ENCODE data around the gene PDE11A.

Gene PDE11A

DNA sequence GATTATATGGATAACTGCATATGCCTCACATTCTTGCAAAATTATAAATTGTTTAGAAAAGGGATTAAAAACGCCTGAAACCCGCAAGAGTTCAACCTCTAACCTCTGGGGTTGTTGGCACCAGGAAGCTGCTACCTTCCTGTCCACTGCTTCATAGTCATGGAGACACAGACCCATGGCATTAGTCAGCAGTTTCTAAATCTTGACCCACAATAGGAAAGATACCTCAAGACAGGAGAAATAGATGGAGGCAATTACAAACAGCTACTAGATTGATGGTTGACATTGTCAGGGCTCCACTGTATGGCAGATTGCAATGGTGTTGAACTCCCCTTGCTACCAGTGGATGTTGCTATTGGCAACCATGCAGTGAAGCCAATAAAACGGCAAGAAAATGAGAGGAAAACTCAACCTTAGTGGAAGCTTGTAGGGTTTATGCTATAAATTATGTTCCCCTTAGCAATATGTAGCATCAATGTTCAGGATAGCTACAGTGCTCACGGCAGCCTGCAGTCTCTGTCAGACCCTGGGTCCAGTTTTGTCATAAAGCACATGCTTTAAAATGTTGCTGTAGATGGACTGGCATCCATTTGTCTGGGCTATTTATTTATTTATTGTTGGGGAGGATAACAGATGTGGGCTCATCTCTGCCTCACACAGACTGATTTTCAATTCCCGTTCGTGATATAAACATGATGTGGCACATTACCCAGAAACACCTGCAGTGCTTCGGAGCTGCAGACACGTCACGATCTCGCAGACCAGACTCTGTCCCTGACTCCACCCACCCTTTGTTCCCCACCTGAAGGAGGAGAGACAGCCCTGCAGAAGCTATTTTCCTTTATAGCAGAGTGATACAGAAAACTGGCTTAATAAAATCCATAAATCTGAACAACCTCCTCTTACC lies 446.6 kb downstream of the PDE11A start:
- H3K27ac Mint-ChIP-seq, result no peak overlapping the region
- H3K36me3 Mint-ChIP-seq (ENCODE audit: low read depth), result no peaks in the 10 kb centered on the region
- no peaks in the 10 kb centered on the region for H3K9me3 Mint-ChIP-seq
- H3K27me3 Mint-ChIP-seq, result peaks cover 7% of the 10 kb centered on the region
- ATAC-seq, result no peak
- no peaks in the 10 kb centered on the region for H3K4me1 Mint-ChIP-seq
- no peak for DNase-seq
- H3K4me3 Mint-ChIP-seq, result no peak overlapping the region

DNA sequence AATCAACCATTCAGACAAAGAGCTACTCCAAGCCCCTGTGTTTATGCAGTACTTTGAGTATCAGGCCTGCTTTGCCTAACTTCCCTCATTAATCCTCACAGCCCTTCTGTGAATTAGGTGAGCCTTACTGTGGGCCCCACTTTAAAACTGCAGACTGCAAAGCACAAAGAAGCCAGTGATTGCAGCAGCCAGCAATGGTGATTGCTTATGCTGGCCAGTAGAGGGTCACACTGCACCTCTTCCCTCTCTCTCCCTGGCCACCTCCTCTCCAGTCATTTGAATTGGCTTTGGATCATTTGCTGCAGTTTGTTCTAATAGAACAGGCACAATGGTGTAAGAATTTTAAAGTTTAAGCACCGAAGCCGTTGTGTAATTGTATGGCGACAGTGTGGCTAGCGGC lies 450.1 kb downstream of the PDE11A start:
- DNase-seq, result no peak
- H3K27ac Mint-ChIP-seq, result no peak overlapping the region
- H3K4me3 Mint-ChIP-seq, result no peak overlapping the region
- peaks cover 8% of the 10 kb centered on the region for H3K4me1 Mint-ChIP-seq
- H3K9me3 Mint-ChIP-seq, result no peaks in the 10 kb centered on the region
- peaks cover 7% of the 10 kb centered on the region for H3K27me3 Mint-ChIP-seq
- no peak for ATAC-seq
- peaks cover 4% of the 10 kb centered on the region for H3K36me3 Mint-ChIP-seq (ENCODE audit: low read depth)

DNA sequence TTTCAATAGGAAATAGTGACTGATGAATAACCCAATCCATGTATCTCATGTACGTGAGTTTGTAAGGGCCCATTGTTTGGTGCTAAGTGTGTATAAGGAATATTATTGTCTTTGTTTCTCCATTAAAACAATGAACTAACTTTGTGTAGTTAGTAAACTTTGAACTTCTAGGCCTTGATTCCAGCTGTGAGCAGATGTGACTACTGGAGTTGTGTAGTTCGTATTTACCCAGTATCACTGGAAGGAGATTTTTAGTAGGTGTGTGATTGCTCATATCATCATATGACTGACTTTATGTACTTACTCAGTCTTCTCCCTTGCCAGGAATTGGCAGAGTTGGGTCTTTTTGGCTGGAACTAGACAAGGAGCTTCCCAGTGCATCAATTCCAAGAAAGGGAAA lies 452.6 kb downstream of the PDE11A start:
- Mint-ChIP-seq H3K27me3 (peaks cover 4% of the 10 kb centered on the region), H3K9me3 (no peaks in the 10 kb centered on the region), H3K4me3 (no peak overlapping the region), H3K36me3 (ENCODE audit: low read depth) (peaks cover 4% of the 10 kb centered on the region), H3K4me1 (peaks cover 8% of the 10 kb centered on the region), H3K27ac (no peak overlapping the region)
- ATAC-seq, result no peak
- no peak for DNase-seq

DNA sequence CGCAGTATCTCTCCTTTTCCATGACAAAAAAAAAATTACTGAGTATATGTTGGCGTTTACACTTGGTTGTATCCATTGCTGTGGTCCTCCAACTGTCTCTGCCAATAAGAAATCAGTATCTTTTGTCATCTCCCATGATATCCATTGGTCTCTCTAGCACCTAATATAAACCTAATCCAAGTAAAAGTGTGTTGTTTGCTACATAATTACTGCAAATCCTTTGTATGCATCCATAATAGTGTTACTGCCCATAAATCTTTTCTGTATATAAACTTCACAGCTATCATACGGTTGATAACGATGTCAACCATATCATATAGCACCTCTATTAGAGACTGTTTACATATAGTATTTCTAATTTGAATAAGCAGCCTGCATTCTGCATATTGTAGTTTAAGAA lies 453.1 kb downstream of the PDE11A start:
- Mint-ChIP-seq H3K27me3 (peaks cover 4% of the 10 kb centered on the region), H3K9me3 (no peaks in the 10 kb centered on the region), H3K27ac (peak overlapping the region; percentile 43), H3K36me3 (ENCODE audit: low read depth) (peaks cover 4% of the 10 kb centered on the region), H3K4me3 (peak overlapping the region; percentile 93), H3K4me1 (peaks cover 8% of the 10 kb centered on the region)
- DNase-seq (no peak), ATAC-seq (no peak)

DNA sequence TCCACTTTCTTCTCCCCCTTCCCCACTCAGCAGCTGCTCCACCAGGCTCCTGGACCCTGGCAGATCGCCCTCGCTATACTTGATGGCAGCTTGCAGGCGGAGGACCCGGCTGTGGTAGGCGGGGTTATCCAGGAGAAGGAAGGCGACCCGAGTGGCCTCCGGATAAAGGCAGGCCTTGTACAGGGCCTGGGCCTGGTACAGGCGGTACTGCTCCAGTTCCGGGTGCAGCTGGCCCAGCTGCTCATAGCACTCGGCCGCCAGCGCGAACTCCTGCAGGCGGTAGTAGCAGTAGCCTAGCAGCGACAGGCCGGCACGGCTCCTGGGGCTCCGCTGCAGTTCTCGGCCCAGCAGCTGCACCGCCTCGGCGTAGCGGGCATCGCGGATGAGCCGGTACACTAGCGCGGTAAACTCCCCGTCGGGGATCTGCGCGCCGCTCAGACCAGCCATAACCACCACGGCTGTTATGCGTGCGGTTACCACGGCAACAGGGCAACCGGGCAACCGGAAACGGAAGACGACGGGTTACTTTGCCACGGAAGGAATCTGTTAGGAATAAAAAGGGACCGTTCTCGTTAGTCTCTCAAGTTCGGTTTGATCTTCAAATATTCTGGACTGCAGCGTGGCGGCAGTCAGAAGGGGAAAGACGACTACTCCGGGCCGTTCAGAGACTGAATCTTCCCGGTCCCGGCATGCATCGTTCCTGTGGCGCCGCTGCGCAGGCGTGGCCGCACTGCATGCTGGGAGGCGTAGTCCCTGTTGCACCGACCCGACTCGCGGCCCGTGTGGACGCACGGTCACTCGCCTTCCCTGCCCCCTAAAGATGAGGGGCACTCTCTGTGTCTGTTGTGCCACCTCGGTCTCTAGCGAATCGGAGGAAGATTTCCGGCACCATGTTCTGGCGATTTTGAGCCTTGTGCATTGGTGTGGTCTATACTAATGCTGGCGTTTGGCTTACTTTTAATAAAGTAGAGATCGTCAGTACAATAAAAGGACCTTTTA lies 454.0 kb downstream of the PDE11A start:
- H3K27ac Mint-ChIP-seq, result peak overlapping the region; percentile 100
- peak; percentile 95 for ATAC-seq

DNA sequence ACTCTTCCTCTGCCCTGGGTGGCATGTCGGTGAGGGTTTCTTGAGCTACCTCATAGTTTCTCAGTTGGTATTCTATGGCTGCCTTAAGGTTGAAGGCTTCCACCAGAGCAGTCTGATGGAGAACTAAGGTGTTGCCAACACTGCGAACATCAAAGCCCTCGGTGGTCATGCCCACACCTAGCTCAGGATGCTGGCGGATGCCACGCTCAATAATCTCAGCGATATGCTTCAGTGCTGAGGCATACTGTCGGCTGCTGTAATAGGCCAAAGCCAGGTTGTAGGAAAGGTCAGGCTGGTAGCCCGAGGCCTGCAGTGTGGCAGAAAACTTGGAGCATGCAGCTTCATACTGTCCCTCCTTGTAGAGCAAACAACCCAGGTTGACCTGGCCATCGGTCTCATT lies 454.7 kb downstream of the PDE11A start:
- H3K9me3 Mint-ChIP-seq, result no peaks in the 10 kb centered on the region
- ATAC-seq (no peak), DNase-seq (no peak)
- peaks cover 8% of the 10 kb centered on the region for H3K4me1 Mint-ChIP-seq
- peaks cover 4% of the 10 kb centered on the region for H3K36me3 Mint-ChIP-seq (ENCODE audit: low read depth)
- H3K27ac Mint-ChIP-seq, result peak overlapping the region; percentile 100
- H3K27me3 Mint-ChIP-seq, result peaks cover 4% of the 10 kb centered on the region
- H3K4me3 Mint-ChIP-seq, result peak overlapping the region; percentile 93

More for the DNA sequence above, 454.0 kb downstream of the PDE11A start:
- peak; percentile 89 for DNase-seq
- Mint-ChIP-seq H3K4me3 (peak overlapping the region; percentile 93), H3K36me3 (ENCODE audit: low read depth) (peaks cover 4% of the 10 kb centered on the region), H3K4me1 (peaks cover 8% of the 10 kb centered on the region), H3K27me3 (peaks cover 4% of the 10 kb centered on the region), H3K9me3 (no peaks in the 10 kb centered on the region)

DNA sequence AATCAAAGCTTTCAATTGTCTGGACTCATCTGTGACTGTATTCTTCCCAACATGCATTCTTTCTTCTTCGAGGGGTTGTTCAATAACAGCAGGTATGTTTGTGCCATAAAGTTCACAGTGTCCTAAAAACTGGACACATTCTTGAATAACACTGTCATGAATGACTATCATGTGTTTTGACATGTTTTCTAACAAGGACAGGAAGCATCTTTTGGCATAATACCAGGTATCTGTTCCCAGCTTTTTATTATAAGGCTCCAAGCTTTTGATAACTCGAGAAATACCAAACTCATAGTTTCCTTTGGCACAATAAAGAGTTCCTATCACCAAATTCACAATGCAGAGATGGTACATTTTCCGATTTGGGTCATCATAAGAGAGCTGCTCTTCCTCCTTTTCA lies 455.8 kb downstream of the PDE11A start:
- Mint-ChIP-seq H3K9me3 (no peaks in the 10 kb centered on the region), H3K4me3 (no peak overlapping the region), H3K4me1 (peaks cover 8% of the 10 kb centered on the region), H3K27me3 (peaks cover 2% of the 10 kb centered on the region), H3K27ac (no peak overlapping the region), H3K36me3 (ENCODE audit: low read depth) (peaks cover 4% of the 10 kb centered on the region)
- ATAC-seq (no peak), DNase-seq (no peak)

DNA sequence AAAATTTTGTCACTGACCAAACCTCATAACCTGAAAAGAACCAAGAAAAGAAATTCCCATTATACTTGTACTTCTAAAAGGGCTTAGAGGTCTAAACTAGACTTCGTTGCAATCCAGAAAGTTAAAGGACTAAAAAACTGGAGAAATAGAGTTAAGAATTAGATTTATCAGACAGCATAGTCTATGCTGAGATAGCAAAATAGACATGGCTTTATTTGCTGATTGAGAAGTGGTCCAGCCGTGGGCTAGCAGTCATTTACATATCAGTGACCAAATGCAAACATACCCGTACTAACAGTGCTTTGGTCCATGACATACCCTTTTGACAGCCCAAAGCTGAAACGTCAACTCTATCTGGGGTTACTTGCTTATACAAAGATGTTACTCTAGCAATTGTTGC lies 456.5 kb downstream of the PDE11A start:
- H3K4me3 Mint-ChIP-seq, result no peak overlapping the region
- peaks cover 4% of the 10 kb centered on the region for H3K36me3 Mint-ChIP-seq (ENCODE audit: low read depth)
- ATAC-seq, result no peak
- peaks cover 8% of the 10 kb centered on the region for H3K4me1 Mint-ChIP-seq
- DNase-seq, result no peak
- H3K27me3 Mint-ChIP-seq, result peaks cover 2% of the 10 kb centered on the region
- no peaks in the 10 kb centered on the region for H3K9me3 Mint-ChIP-seq
- H3K27ac Mint-ChIP-seq, result no peak overlapping the region

DNA sequence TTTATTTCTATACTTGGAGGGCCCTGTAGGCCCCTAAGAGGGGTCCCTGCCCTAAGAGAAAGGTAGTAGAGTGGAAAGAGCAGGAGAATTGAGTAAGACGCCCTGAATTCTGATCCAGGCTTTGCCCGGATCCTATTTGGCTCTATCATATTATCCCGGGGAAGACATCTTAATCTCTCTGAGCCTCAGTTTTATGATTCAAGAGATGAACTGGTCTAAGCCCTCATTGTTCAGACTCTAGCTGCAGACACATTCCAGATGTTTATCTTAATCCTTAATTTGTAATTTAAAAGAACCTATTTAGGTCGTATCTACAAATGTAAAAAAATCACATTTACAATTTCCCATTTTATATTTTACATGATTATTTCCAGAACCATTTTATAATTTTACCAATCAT lies 459.9 kb downstream of the PDE11A start:
- Mint-ChIP-seq H3K27me3 (no peaks in the 10 kb centered on the region), H3K4me3 (no peak overlapping the region), H3K9me3 (peaks cover 4% of the 10 kb centered on the region), H3K27ac (no peak overlapping the region), H3K36me3 (ENCODE audit: low read depth) (peaks cover 2% of the 10 kb centered on the region), H3K4me1 (no peaks in the 10 kb centered on the region)
- ATAC-seq, result no peak
- no peak for DNase-seq

DNA sequence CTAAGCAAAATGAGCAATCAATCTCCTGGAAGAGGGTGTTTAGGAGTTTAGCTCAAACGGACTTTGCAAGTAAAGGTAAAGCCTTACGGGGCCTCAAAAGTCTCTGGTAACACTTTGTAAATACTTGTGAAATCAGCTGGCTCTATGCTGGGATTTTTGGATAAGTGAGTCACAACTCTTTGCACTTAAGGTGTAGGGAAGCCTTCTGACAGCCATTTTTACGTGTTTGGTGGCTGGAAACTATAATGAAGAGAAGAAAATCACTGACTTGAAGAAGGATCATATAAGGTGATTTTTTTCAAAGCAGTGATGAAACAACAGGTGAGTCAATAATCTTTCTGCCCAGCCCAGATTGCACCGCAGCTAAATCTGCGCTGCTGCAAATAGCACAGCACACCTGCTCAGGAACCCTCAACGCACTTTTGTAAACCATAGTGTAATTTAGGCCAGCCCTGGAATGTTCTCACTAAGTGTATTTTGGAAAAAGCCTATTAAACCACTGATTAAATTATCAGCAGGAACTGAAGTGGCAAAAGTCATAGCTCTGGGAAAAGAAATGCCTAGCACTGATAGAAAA lies 461.2 kb downstream of the PDE11A start:
- Mint-ChIP-seq H3K27me3 (no peaks in the 10 kb centered on the region), H3K9me3 (peaks cover 4% of the 10 kb centered on the region), H3K4me3 (no peak overlapping the region), H3K27ac (no peak overlapping the region), H3K4me1 (no peaks in the 10 kb centered on the region), H3K36me3 (ENCODE audit: low read depth) (peaks cover 2% of the 10 kb centered on the region)
- DNase-seq (no peak), ATAC-seq (no peak)

DNA sequence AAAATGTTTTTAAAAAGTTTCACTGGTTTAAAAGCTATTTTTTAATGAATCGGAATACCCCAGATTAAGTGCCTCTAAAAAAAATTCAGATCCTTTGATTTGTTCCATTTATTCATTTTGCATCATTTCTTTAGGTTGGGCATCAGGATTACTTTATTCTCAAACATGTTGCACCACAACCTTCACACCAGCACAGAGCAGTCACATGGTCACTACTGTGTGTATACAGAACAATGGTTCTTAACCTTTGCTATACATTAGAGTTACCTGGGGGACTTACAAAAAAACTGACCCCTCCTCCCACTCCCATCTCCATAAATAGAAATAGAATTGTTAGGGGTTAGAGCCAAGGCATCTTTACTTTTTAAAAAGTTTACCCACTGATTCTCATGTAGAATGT lies 461.8 kb downstream of the PDE11A start:
- no peak overlapping the region for H3K27ac Mint-ChIP-seq
- ATAC-seq, result no peak
- peaks cover 2% of the 10 kb centered on the region for H3K36me3 Mint-ChIP-seq (ENCODE audit: low read depth)
- no peak for DNase-seq
- no peaks in the 10 kb centered on the region for H3K4me1 Mint-ChIP-seq
- no peak overlapping the region for H3K4me3 Mint-ChIP-seq
- H3K9me3 Mint-ChIP-seq, result peaks cover 4% of the 10 kb centered on the region
- no peaks in the 10 kb centered on the region for H3K27me3 Mint-ChIP-seq

DNA sequence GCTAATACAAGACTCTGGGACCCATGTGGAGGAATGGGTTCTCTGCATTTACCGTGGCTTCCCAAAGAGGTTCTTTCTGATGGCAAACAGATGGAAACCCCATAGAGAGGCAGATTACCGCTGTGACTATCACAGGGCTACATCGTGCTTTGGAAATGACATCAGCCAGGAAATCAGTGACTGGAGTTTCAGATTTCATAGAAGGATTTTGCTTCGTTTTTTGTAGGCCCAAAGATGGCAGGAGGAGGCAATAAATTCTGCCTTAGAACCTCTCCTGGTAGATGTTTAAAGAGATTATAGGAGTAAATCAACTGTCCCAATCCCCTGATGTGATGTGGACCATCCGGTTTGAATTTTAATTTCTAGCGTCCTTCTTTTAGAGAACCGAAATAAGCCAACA lies 465.9 kb downstream of the PDE11A start:
- Mint-ChIP-seq H3K4me1 (no peaks in the 10 kb centered on the region), H3K27ac (no peak overlapping the region), H3K9me3 (peaks cover 4% of the 10 kb centered on the region), H3K4me3 (no peak overlapping the region), H3K36me3 (ENCODE audit: low read depth) (peaks cover 2% of the 10 kb centered on the region), H3K27me3 (no peaks in the 10 kb centered on the region)
- no peak for ATAC-seq
- no peak for DNase-seq

DNA sequence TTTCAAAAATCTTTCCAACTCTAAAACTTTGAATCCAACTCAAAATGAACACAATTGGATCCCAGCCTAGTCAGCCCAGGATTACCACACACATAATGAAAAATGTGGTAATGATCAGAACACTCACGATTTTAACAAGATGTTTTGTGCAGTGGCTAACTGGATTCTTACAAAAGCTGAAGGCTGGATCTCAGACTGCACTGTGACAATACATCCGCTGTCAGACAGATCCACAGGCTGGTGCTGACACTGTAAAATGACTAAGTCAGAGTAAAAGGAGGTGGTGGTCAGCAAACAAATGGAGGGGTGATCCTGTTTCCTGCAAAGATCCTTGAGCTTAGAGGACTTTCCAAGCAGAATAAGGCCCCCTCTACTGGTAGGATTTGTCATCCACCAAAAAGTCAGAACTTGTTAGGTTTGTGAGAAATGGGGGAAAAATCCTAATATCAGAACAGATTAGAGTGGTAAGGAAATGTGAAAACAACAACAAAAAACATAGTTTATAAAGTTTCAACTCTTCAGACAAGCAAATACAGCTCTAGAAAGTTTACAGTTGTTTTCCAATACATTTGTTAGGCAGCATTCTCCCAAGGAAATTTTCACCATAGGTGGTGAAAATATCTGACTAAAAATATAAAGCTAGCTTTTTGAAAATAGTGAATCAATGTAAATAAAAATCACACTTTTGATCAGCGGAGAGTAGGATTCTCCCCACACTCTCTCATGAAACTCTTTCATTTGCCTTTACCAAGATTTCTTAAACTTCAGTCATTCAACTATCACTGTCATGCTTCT lies 468.1 kb downstream of the PDE11A start:
- Mint-ChIP-seq H3K36me3 (ENCODE audit: low read depth) (peaks cover 2% of the 10 kb centered on the region), H3K4me1 (no peaks in the 10 kb centered on the region), H3K4me3 (no peak overlapping the region), H3K9me3 (peaks cover 4% of the 10 kb centered on the region), H3K27me3 (no peaks in the 10 kb centered on the region), H3K27ac (no peak overlapping the region)
- DNase-seq (no peak), ATAC-seq (no peak)

DNA sequence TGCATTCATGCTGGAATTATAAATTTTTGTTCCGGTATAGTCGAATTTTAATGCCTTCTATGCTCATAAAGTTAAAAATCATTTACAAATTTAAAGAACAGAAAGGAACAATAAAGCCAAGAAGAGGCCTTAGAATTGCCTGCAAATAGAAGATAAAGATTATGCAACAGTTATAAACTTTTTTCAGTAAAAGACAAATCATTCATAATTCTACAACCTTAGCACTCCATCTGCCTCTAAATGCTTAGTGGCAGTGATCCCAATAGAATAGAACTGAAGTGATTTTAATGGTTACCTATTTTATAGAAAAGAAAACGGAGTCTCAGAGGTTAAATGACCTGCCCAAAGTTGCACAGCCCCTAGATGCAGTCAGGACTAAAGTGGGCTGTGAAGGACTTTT lies 468.8 kb downstream of the PDE11A start:
- Mint-ChIP-seq H3K4me3 (no peak overlapping the region), H3K27ac (no peak overlapping the region), H3K36me3 (ENCODE audit: low read depth) (no peaks in the 10 kb centered on the region), H3K27me3 (no peaks in the 10 kb centered on the region), H3K9me3 (no peaks in the 10 kb centered on the region), H3K4me1 (no peaks in the 10 kb centered on the region)
- no peak for DNase-seq
- no peak for ATAC-seq

Measured in activated naive CD8-positive, alpha-beta T cell treated with anti-CD3 and anti-CD28 coated beads, Interleukin-2, amount 50 U/mL, for 24 hours (primary cell).